SK-N-DZ (cell line): ENCODE results near the gene KLRC4. TPM values are rescaled to one million over a fixed set of nuclear protein-coding genes. Genes with fewer than 3 reads are reported as not detected.
"Not testable (repeated sequence)": the region's sequence is repeated elsewhere in the genome, so short reads cannot be mapped to it uniquely, and the experiment has no call there.

Source experiments
- DNase-seq: peaks from one replicate; pipeline ENCODE4 v3.0.0-alpha.2; 2015; ENCODE audit warnings: low spot score
- polyA plus RNA-seq, 2 experiments: library from polyadenylated mRNA; depleted of rRNA; stranded (reverse); fragments of >200 nt; gene quantifications; 2 replicates each; pipeline ENCODE4 v1.2.3, GENCODE V29; 2014

KLRC4 gene, protein sequence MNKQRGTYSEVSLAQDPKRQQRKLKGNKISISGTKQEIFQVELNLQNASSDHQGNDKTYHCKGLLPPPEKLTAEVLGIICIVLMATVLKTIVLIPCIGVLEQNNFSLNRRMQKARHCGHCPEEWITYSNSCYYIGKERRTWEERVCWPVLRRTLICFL
- not detected in 2 replicates for polyA plus RNA-seq (2014; cell fraction: cytosol; rRNA removed)
- polyA plus RNA-seq (2014; cell fraction: nucleus; rRNA removed), result 1.1 TPM in 1 of 2 replicates, not detected in the other

DNA sequence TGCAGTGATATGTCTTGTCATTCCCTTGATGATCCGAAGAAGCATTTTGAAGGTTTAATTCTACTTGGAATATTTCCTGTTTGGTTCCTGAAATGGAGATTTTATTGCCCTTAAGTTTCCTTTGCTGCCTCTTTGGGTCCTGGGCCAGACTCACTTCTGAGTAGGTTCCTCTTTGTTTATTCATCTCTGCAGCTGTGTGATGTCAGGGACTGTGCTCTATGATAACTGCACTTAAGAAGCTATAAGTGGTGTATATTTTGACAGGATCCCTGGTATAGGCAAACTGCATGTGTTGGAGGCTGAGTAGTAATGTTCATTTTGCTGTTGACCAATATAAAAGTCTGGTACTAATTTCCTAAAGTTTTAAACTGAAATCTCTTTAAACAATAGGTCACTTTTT lies at the start of gene KLRC4:
KLRC4 (minus strand) TSS at position 366 of the 400 bp plus-strand sequence; CDS start at position 184, 182 bp downstream.
- no peak for DNase-seq

DNA sequence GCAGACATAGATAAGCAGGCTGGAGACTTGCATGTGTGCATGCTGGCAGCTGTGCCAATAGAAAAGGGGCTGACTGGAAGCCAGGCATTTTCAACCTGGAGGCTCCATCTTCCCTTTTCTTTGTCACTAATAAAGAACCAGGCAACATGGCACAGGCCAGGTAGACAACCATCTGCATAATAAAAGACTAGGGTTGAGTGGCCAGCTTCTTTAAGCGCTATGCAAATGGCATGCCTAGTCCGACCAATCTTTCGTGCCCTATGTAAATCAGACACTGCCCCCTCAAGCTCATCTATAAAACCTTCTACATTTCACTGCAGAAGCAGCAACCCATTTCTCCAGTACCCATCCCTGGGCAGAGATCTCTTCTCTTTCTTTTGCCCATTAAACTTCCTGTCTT lies 48.2 kb upstream of the KLRC4 start:
- DNase-seq, result no peak

DNA sequence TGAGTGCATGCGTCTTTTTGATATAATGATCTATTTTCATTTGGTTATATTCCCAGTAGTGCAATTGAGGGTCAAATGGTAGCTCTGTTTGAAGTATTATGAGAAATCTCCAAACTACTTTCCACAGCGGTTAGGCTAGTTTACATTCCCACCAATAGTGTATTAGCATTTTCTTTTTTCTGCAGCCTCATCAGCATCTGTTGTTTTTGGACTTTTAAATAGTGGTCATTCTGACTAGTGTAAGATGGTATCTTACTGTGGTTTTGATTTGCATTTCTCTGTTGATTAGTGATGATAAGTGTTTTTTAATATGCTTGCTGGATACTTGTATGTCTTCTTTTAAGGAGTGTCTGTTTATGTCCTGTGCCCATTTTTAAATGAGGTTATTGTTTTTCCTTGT lies 47.3 kb upstream of the KLRC4 start:
- DNase-seq, result no peak

DNA sequence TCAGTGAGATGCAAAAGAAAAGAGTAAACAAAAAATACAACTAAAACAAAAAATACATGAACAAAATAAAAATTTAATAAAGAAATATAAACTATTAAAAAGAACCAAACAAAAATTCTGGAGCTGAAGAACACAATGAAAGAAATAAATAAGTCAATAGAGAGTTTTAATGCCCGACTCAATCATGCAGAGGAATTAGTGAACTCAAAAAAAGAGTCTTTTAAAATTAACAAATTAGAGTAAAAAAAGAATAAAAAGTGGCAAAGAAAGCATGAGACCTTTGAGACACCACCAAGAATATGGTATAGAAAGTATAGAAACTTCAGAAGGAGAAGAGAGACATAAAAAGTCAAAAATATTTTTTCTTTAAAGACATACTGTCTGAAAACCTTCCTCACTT lies 46.2 kb upstream of the KLRC4 start:
- no peak for DNase-seq

DNA sequence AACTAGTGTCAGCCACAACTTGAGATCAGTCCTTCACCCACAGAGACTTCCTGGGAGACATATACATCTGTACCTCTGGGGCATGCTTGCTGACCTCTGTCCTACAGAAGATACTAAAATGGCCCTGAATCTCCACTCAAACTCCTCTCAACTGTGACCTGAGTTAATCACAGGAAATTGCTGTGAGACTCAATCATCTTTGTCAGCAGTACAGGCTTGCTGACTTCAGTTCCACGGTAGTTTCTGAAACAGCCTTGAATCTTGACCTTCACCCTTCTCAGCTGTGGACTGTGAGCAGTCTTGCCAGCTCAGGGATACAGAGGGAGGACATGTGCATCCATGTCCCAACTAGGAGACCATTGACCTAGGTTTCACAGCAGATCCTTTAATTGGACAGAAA lies 45.0 kb upstream of the KLRC4 start:
- no peak for DNase-seq

DNA sequence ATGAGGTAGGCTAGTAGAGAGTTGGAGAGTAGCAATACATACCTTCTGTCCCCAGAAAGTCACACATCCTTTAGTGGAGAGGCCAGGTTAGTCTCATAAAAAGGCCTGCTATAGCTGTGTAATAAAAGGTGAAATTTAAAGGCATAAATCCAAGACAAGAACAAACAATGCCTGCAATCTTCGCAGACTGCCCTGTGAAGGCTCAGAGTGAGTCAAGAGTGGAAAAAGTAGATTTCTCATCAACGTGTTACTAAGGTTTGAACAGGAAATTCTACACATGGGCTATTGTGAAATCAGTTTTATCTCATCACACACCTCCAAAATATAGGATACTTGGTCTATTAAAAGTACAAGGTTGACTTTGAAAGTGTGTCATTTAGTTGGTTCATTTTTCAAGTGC lies 43.6 kb upstream of the KLRC4 start, which contains the start of gene KLRC1:
KLRC1 (minus strand) TSS at position 222 of the 400 bp plus-strand sequence. CDS start 2,221 bp downstream, outside the sequence.
- no peak for DNase-seq

DNA sequence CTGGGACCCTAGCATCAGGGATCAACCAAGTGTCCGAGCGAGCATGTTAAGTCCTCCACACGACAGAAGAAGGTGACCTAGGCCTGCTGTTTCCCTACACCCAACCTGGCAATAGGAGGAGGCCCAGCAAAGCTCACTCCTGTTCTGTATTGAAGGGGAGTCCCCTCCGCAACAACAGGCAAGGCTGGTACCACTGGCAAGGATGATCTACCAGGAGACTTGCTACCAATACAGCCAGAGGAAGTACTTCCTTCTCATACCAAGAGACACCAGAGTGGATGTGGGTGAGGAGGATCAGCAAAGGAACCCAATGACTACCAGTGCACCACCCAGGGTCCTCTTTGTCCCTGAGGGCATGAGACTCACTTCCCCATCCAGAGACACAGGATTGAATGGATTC lies 38.7 kb upstream of the KLRC4 start:
- DNase-seq, result no peak

DNA sequence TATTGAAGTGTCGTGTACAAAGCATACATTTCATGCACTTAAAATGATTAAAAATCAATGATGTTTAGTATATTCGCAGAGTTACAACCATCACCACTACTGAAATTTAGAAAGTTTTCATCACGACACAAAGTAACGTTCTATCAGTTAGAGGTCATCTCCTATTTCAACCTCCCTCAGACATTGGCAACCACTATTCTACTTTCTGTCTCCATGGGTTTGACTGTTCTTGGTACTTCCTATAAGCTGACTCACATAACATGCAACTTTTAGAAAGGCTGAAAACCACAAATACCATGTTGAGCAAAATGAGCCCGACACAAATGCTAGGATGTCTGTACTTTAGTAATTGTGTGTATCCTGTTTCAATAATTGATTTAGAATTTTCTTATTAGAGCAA lies 36.5 kb upstream of the KLRC4 start:
- DNase-seq, result not testable (repeated sequence)

DNA sequence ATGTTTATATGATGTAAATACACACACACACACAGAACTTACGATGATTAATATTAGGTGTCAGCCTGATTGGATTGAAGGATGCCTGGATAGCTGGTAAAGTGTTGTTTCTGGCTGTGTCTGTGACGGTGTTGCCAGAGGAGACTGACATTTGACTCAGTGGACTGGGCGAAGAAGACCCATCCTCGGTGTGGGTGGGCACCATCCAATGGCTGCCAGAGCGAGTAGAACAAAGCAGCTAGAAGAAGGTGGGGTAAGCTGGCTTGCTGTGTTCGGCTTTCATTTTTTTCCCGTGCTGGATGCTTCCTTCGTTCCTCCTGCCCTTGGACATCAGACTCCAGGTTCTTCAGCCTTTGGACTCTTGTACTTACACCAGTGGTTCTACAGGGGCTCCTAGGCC lies 31.6 kb upstream of the KLRC4 start:
- not testable (repeated sequence) for DNase-seq

DNA sequence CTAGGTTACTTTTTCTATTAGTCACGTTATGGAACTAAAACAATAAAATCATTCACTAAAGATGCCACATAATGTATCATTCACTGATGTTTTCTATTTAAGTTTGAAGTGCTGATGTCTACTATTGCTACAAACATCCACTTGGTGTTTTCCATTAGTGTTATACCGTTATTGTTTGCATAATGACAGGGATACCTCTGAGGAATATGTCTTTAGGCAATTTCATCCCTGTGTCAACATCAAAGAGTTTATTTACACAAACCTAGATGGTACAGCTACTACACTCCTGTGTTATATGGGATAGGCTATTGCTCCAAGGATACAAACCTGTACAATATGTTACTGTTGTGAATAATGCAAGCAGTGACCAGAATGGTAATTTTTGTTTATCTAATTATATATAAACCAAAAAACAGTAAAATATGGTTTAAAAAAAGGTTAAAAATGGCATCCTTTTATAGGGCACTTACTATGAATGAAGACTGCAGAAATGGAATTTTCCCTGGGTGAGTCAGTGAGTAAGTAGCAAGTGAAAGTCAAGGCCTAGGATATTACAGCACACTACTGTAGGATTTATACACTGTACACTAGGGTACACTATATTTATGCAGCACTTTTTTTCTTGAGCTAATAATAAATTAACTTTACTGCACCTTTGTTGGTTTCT lies 30.2 kb upstream of the KLRC4 start:
- DNase-seq, result not testable (repeated sequence)

DNA sequence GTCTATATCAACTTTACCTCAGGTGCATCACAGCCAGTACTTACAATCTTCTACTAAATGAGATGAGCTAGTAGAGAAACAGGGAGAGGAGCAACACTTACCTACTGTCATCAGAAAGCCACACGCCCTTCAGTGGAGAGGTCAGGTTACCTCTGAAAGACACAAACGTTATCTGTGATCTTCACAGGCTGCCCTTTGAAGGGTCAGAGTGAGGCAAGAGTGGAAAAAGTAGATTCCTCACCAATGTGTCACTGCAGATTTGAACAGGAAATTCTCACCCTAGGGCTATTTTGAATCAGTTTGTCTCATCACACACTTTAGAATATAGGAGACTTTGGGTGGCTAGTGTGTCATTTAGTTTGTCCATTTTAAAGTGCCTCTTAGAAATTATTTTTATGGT lies 28.0 kb upstream of the KLRC4 start:
- not testable (repeated sequence) for DNase-seq

DNA sequence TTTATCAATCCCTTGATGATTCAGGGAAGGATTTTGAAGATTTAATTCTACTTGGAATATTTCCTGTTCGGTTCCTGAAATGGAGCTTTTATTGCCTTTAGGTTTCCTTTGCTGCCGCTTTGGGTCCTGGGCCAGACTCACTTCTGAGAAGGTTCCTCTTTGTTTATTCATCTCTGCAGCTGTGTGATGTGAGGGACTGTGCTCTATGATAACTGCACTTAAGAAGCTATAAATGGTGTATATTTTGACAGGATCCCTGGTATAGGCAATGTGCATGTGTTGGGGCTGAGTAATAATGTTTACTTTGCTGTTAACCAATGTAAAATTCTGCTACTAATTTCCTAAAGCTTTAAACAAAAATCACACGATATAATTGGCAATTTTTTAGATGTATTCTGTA lies 26.3 kb upstream of the KLRC4 start, which contains the start of gene KLRC2:
KLRC2 (minus strand) TSS at position 195 of the 400 bp plus-strand sequence; CDS start at position 171, 24 bp downstream.
- not testable (repeated sequence) for DNase-seq

DNA sequence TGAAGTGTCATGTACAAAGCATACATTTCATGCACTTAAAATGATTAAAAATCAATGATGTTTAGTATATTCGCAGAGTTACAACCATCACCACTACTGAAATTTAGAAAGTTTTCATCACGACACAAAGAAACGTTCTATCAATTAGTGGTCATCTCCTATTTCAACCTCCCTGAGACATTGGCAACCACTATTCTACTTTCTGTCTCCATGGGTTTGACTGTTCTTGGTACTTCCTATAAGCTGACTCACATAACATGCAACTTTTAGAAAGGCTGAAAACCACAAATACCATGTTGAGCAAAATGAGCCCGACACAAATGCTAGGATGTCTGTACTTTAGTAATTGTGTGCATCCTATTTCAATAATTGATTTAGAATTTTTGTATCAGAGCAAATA lies 21.1 kb upstream of the KLRC4 start:
- not testable (repeated sequence) for DNase-seq

DNA sequence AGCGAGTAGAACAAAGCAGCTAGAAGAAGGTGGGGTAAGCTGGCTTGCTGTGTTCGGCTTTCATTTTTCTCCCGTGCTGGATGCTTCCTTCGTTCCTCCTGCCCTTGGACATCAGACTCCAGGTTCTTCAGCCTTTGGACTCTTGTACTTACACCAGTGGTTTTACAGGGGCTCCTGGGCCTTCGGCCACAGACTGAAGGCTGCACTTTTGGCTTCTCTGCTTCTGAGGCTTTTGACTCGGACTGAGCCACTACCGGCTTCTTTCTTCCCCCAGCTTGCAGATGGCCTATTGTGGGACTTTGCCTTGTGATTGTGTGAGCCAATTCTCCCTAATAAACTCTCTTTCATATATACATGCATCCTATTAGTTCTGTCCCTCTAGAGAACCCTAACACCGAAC lies 16.4 kb upstream of the KLRC4 start:
- not testable (repeated sequence) for DNase-seq

DNA sequence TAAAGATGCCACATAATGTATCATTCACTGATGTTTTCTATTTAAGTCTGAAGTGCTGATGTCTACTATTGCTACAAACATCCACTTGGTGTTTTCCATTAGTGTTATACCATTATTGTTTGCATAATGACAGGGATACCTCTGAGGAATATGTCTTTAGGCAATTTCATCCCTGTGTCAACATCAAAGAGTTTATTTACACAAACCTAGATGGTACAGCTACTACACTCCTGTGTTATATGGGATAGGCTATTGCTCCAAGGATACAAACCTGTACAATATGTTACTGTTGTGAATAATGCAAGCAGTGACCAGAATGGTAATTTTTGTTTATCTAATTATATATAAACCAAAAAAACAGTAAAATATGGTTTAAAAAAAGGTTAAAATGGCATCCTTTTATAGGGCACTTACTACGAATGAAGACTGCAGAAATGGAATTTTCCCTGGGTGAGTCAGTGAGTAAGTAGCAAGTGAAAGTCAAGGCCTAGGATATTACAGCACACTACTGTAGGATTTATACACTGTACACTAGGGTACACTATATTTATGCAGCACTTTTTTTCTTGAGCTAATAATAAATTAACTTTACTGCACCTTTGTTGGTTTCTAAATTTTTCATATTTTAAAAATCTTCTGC lies 14.8 kb upstream of the KLRC4 start:
- not testable (repeated sequence) for DNase-seq

DNA sequence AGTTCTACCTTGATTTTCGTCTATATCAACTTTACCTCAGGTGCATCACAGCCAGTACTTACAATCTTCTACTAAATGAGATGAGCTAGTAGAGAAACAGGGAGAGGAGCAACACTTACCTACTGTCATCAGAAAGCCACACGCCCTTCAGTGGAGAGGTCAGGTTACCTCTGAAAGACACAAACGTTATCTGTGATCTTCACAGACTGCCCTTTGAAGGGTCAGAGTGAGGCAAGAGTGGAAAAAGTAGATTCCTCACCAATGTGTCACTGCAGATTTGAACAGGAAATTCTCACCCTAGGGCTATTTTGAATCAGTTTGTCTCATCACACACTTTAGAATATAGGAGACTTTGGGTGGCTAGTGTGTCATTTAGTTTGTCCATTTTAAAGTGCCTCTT lies 12.6 kb upstream of the KLRC4 start:
- not testable (repeated sequence) for DNase-seq

DNA sequence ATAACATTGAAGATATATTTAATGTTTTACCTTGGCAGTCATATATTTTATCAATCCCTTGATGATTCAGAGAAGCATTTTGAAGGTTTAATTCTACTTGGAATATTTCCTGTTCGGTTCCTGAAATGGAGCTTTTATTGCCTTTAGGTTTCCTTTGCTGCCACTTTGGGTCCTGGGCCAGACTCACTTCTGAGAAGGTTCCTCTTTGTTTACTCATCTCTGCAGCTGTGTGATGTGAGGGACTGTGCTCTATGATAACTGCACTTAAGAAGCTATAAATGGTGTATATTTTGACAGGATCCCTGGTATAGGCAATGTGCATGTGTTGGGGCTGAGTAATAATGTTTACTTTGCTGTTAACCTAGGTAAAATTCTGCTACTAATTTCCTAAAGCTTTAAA lies 10.8 kb upstream of the KLRC4 start, which contains the start of gene KLRC3:
KLRC3 (minus strand) TSS at position 262 of the 400 bp plus-strand sequence; CDS start at position 217, 45 bp downstream.
- DNase-seq, result not testable (repeated sequence)

DNA sequence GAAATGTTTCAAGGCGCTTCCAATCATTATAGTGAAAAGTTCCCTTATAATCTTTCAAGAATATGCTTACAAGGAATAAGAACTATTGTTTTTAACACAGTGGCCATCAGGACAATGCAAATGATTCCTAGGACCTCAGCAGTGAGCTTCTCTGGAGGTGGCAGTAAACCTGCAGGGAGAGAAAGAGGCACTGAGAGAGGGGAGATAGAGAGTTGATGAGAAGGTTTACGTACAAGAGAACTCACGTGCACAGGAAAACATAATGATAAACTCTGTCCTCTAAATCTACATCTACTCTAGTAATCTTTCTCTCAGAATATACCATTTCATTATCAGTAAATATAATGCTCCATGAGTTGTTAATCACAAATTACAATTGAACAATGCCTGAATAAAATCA lies 715 bp downstream of the KLRC4 start:
- DNase-seq, result no peak

DNA sequence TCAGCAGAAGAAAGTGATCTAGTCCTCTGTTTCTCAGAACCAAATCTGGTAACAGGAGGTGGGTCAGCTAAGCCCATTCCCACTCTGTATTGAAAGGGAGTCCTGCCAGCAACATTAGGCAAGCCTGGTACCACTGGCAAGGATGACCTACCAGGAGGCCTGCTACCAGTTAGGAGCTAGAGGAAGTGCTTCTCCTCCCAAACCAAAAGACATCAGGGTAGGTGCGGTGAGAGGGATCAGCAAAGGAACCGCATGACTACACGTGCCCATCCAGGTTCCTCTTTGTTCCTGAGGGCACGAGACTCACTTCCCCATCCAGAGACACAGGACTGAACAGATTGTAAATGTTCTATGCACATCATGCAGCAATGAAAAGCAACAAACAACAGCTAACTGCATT lies 2.8 kb downstream of the KLRC4 start:
- DNase-seq, result no peak

DNA sequence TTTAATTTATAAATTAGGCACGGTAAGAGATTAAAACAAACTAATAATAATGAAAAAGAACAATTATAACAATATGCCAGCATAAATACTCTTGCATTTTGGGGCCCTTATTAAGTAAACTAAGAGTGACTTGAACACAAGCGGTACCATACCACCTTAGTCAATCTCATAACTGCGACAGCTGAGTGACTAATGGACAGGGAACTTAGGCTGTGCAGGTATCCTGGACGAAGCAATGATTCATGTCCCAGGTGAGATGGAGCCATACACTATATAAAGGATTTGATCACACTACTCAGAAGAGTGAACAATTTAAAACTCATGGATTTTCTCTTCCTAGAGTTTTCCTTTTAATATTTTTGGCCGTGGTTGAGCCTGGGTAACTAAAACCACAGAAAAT lies 4.3 kb downstream of the KLRC4 start:
- no peak for DNase-seq

DNA sequence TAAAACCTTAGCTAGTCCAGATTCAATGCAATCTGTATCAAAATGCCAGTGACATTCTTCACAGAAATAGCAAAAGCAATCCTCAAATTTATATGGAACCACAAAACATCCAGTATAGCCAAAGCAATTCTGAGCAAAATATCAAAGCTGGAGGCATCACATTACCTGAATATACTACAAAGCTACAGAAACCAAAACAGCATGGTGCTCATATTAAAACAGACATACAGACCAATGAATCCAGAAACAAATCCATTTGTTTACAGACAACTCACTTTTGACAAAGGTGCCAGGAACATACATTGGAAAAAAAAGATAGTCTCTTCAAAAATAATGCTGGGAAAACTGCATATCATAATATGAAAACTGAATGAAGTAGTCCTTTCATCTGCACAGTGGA lies 4.8 kb downstream of the KLRC4 start:
- DNase-seq, result no peak

DNA sequence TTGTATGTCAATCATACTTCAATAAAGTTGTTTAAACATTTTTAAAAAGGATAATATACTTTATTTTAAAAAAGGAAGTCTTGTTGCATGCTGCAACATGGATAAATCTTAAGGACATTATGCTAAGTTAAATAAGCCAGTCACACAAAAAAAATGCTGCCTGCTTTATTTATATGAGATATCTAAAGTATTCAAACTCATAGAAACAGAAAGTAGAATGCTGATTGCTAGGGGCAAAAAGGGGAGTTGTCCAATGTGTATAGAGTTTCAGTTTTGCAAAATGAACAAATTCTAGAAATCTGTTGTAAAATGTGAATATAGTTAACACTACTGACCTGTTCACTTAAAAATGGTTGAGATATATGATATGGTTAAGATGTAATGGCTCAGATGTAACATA lies 8.7 kb downstream of the KLRC4 start:
- no peak for DNase-seq
